GM18858 (cell line): ENCODE results near the gene CHML.

Experiments used
- ATAC-seq: cut with Tn5 transposase; IDR thresholded peaks from one replicate; pipeline ENCODE4 v1.9.1; 2021; ENCODE audit not compliant: unreplicated experiment

The CHML gene

GRCh38 chr1:241591736-241592135, 48.4 kb downstream of the CHML start:
- no peak for ATAC-seq

DNA sequence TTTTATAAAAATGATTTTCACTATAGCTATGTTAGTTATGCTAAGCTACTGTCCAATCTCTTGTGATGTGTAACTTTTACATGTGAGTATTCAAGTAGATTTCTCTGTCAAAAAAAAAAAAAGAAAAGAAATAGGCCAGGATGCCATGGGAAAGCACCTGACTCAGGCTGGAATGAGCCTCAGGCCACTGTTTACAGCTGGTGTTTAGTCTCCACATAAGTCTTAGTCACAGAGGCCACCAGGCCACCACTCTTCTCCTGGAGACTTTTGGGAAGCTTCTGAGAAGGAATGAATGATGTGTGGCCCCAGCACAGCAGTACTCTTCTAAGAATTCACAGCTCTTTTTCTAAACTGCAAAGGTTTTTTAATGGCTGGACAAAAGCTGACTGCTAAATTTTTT, 48.9 kb downstream of the CHML start:
- ATAC-seq: no peak

DNA sequence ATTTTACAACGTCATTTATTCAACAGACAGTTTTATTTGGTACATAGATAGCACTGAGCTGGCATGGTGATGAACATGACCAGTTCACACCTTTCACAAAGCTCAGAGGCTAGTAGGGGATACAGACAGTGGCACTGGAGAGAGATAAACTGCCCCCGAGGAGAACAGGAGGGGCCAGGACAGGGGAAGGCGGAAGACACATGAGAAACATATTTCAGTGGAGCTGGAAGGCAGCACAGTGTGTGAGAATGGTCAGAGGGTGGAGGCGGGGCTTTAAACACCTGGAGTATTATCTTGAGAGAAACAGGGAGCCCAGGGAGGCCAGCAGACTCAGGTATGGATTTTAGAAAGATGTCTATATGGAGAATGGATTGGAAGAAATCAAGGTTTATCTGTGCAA, 49.5 kb downstream of the CHML start:
- no peak for ATAC-seq
